NCI-H1092 treated with DMSO at 0.1 percent for 48 hours (cell line): ENCODE data around the gene COL4A2.

Source experiments
- DNase-seq: peaks from one replicate; lab custom pipeline; 2025; lab: John Stamatoyannopoulos, UW

The COL4A2 gene

DNA sequence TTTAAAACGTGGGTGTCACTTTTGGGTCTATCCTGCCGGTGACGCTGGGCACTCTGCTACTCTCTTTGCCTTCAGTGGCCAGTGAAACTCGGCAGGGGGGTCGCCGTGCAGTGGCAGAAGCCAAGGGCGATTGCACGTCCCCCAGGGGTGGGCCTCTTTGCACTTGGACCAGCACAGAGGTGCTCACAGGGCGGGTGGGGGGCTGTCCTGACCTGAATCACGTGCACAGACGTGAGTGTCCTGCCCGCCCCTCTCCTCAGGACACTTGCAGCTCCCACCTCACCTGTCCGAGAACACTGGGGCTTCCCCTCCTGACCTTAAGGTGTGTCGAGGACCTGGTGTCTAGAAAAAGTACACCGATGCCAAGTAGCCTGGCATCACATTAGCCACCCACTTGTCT lies 16.3 kb upstream of the COL4A2 start:
- DNase-seq, result no peak

DNA sequence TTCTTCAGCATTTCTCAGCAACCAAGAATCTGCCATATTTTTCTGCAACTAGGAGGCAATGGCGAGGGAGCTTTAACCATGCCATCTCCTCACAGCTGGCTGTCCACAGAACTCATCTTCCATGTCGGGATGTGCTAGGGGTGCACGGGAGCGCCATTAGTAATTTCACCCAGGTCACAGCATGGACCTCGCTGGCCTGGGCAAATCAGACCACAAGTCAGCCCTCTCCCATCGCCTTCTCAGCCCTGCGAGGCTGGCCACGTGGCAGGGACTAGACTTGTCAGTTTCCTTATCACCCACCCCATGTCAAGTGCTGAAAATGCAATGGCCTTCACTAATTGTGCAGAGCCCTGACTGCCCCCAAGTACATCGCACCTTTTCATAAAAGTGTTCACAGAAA lies 15.8 kb upstream of the COL4A2 start:
- DNase-seq, result no peak

DNA sequence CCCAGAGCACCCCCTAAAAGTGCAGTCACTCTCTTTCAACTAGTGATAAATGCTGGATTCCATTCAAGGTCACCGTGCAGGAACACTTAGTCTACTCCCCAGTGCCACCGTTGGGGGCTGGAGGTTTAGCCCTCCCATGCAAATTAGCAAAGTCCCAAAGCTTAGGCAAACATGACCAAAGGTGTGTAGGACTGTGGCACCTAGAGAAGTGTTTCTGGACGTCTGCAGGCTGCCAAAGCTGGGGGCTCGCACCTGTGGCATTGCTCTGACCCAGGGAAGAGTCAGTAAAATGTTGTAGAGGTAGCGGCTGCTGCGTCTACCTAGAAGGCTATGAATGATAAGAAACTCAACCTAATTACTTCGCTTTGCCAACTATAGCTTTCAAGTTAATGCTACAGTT lies 14.0 kb upstream of the COL4A2 start:
- no peak for DNase-seq

DNA sequence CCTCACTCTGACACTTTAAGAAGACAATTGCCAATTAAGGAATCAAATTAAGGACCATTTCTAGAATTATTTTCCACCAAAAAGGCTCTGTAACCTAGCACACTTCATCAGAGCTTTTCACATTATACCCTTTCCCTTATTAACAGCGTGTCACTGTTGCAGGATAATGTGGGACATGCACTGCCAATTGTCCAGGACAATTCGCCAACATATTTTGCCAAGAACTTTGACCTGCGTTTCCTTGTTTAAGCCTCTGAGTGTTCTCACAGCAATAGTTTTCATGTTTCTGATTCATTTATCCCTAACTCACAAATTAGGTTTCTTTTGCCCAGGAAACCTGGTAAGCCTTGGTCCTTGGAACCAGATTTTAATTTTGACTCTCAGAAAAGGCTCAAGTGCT lies 13.4 kb upstream of the COL4A2 start:
- DNase-seq, result no peak

DNA sequence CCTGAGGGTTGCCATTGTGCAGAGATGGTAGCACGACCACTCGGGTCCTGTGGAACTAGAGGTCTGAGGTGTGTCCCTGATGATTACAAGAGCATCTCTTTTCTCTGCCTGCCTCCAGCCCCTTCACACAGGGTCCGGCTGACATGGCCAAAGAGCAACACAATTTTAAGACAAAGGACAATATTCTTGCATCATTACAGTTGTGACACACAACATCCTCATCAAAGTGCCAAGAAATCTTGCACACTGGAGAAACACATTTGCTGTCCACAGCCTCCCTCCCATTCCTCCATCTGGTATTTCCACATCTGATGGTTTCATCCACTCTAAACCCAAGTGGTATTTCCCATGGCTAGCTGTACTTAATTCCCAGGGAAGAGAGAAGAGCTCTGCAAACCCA lies 12.9 kb upstream of the COL4A2 start:
- DNase-seq, result no peak

DNA sequence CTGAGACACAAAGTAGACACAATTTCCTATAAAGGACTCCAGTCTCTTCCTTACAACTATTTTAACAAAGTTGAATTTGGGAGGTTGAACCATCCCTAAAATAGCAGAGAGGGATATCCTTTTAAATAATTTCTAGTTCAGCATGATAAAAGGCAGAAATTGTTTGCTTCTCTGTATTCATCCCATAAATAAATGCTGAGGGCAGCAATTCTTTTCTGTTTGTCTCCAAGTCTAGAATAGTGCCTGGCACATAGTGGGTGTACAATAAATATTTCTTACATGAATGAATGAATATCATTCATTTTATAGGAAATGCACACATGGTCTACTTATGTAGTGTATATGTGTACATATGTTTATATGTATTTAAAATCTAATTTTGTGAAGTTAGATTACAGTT lies 12.5 kb upstream of the COL4A2 start:
- no peak for DNase-seq

DNA sequence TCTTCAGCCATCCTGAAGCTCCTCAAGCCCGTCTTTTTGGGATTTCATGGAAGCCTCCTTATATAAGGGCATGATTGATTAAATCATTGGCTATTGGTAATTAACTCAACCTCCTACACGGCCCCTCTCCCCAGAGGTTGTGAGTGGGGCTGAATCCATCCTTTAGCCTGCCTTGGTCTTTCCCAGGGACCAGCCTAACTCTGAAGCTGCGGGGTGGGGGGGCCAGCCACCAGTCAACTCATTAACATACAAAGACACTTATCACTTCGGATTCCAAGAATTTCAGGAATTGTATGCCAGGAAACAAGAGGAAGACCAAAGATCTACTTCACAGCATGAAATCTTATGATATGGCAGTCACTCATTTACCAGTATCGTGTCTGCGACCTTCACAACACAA lies 10.1 kb upstream of the COL4A2 start:
- DNase-seq, result no peak

DNA sequence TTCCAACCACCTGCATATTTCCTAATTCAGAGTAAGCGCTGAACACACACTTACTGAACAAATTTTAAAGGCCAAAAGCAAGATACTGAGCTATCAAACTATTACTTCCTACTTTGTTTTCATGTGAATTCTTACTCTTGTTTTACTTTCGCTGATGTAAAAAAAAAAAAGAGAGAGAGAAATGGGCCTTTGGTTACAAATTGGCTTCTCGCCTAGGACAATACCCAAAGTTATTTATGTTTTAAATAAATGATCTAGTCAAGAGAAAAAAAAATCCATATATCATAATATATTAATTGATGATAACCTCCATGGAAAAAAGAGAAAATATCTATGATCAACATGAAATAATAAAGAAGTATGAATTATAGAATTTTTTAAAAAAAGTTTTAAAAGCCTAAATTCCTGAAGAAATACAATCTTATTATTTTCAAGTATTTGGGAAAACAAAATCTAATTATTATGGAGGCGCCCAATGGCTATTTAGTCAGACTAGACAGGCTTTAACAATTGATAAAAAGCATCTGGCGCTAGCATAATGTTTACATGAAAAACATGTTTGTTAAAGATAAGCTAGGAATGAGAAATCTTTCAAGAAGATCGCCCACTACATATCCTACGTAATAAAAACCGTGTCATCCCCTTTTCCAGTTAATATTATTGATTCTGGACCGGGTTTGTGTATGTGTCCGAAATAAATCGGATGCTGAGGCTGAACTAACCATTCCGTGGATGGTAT lies 9.1 kb upstream of the COL4A2 start:
- no peak for DNase-seq

DNA sequence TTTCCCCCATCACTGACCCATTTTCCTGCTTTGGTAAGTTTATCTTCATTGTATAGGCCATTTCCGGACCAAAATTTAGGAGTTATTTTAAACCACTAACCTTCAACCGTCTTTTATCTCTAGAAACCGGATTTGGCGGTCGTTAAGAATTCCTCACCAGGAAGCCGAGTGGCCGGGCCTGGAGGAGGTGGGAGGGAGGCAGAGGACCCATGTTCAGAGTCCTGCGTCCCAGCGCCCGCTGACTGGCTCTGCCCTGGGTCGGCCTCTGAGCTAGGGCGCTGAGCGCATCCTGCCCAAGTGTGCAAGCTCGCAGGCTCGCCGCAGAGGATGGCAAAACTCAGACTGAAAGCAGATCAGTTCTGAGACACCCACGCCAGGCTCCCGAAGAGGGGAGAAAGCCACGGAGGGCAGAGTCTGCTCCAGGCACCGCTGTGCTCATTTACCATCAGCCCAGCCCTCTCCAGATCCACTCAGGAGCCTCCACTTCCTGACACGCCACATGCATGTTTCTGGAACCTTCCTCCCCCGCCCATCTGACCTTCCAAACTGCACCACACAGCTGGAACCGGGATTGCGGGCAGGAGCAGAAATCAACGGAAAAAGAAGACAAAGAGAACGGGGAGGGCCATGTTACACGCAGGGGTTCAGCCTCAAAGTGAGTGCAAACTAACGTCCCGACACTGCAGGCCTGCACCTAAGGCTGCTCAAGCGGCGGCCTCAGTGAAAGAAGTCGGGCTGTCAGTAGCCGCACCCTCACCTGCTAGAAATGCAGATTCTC lies 8.4 kb upstream of the COL4A2 start:
- DNase-seq, result no peak

DNA sequence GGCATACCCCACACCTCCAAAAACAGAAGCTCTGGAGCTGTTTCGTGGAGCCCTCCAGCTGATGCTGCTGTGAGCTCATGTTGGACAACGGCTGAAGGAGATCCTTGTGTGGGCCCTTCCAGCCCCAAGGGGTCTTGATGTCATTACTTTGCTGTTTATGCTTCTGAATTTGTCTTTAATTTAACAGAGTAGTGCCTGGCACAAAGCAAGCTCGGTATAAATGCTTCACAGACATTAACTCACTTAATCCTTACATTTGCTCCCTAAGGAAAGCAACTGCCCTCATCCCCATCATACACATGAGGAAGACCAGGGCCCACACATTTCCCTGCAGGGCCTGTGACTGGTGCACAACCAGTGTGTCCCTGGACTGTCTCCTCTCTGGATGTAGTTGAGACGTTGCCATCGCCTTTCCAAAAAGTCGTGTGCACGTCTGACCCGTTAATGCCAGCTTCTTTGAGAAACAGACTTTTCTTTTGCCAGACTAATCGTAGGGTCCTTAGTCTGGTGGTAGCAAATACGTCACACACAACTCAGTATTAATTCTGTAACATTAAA lies 7.7 kb upstream of the COL4A2 start:
- no peak for DNase-seq

DNA sequence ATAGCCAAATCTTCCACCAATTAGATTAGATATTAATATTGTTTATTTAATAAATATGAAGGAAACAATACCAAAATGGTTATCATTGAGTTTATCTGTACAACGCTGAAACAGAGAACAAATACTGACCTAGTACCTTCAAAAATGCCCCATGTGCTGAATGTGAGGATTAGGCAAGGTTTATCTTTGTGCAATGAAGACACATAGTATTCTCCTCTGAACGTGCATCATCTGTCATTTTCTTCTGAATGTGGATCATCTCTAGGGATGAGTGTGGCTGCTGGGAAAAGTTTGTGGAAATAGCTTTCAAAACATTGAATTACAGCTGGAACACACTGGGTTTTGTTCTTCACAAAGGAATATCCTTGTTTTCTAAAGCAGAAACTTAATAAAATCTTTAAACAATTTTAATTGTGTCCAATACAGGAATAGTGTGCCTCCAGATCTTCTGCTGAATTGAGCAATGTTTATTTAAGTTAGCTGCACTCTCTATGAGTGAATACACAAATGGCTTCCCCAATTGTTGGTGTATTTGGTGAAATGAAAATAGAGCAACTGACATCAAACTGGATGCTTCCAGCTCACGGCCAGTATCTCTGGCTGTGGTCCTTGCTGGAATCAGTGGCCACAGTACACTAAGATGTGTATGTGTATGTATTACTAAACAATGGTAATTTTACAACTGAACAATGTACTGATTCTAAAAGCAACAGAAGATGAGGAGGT lies 6.8 kb upstream of the COL4A2 start:
- DNase-seq, result no peak

DNA sequence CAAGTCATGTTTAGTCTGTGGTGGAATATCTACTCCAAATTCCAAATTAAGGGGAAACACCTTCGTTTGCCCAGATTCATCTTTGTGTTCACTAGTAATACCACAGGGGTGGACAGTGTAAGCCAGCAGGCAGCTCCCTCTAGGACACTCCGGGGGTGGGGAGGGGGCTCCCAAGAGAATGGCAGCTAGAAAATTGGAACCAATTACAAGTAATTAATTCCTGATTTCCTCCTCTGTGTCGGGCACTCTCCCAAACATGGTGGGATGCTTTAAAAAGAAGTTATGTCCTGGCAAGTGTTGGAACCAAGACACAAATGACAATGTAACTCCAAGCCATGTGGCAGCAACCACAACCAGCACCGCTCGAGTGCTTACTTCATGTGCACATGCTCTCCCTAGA lies 6.0 kb upstream of the COL4A2 start:
- no peak for DNase-seq

DNA sequence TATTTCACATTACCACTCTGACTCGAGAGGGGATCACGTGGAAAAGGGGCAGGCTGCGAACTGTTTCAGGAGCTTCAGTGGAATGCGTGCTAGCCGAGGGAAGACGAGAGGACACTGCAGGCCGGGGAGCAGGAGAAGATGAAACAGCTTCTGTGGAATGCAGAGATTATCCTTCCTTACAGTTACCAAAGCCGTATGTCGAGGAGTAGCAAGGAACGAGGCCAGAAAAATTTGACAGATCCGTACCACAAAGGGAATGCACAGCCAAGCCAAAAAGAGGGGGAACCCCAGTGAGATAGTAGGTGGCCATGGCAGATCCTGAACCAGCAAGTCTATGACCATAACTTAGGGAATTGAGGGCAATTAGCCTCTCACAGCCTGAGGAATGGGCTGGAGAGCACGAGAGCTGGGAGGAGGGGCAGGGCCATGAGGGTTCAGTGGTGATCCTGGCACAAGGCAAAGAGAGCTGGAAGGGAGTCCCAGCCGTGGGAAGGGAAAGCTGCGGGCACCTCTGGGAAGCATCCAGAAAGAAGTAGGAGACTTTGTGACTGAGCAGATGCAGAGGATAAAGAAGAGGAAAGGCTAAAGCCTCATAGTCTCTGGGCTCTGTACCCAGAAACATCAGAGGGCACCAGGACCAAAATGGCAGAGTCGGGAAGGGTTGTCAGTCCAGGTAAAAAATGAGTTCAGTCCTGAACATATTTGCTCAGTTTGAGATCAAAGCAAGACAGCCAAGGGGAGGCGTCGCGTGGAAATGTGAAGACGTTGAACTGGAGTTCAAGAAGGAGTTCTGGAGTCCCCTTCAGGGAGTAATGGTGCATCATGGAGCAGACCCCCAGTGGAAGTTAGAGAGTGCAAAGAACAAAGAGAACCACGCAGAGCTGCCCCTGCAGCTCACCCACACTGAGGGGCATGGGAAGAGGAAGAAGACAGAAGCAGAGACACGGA lies 5.2 kb upstream of the COL4A2 start:
- no peak for DNase-seq

DNA sequence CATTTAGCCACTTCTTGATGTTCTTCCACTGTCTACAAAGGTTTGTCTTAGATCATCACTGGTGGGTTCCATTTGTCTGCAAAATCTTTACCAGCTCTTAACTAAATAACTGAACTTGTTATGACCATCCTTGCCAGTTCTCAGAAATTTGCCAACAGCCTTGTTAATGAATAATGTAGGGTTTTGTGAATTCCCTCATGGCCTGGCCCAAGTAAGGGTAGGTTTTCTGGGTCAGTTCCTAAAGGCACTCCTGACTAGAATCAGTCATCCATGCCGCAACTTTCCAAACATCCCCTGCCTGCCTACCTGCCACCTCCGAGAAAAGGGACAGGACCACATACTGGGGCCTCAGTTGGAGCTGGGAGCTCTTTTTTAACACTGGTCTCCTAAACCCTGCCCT lies 4.1 kb upstream of the COL4A2 start:
- DNase-seq, result no peak

DNA sequence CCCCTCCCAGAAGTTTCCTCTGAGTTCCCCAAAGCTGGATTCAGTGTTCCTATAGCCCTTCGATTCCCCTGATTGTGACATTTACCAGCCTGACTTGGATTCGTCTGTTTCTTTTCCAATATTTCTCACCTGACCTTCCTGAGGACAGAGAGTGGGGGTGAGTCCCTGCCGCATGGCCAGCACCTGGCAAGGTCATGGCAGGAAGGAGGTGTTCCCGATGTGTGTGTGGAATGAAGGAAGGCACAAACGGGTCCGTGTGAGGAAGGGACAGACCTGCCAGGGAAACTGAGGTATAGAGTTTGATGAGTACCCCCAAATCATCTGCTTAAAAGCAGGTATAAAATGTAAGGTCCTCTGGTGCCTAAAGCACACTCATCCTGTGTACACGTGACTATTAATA lies 3.4 kb upstream of the COL4A2 start:
- no peak for DNase-seq

DNA sequence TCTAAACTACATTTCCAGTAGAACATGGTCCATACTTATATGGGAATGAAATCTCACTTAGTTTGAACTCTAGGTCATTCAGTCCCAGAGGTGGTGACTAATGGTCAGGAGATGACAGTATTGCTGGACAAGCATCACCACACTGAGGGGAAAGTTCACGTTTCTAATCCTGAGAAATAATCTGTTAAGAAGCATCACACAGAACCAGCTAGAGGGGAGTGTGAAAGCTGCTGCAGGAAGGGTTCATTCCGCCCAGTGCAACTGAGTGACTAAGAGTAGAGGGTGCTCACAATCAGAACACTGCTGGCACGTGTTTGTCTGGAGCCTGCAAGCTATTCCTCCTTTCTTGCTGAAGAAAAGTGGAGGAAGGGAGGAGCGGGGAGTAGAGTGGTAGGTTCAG lies 2.8 kb upstream of the COL4A2 start:
- DNase-seq, result no peak

DNA sequence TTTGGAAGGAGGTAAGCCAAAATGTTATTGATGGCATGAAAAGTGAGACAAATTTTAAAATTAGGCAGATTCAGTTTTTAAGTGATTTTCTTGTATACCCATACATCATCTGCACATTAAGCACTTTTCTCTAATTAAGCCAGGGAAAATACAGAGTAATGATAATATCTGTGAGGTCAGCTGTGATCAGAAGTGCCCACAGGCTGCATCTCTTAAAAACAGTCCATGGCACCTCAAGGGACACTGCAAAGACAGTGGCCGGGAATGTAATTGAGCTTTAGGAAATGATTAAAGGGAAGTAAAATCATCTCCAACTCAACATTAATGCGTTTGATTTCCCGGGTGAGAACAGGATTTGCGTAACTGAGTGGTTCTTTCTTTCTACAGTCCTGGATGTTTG lies 2.1 kb upstream of the COL4A2 start:
- DNase-seq, result no peak

DNA sequence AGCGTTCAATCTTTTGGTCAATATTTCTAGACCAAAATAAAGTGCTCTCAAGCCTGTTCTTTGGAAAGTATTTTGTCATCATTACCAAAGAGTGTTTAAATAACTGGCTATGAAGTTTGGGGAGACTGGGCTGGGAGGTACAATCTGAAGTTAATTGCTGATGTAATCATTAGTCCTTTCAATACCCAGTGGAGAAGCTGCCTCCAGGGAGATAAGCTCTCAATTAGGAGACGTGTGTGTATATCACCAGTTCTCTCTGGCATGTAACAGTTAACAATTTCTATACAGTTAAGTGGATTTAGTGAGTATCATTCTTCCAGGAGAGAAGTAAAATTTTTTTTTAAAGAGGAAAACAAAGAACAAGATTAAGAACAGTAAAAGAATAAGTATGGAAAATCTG lies 1.5 kb upstream of the COL4A2 start:
- DNase-seq, result no peak

DNA sequence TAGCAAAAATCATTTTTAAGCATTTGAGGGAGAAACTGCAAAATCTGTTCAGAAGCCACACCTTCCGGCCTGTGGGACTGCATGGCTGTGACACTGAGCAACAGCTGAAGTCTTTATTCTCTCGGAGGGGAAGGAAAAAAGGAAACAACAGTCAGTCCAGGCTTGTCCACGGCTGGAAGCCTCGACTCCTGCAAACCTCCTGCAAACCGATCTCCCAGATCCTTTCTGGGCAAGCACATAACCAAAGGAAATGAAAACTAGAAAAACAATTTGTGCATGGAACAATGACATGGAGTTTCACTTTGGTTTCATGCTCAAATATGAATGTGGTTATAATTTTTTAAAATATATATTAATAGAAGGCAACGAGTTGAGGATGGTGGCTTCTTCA lies 1.1 kb upstream of the COL4A2 start:
- no peak for DNase-seq

DNA sequence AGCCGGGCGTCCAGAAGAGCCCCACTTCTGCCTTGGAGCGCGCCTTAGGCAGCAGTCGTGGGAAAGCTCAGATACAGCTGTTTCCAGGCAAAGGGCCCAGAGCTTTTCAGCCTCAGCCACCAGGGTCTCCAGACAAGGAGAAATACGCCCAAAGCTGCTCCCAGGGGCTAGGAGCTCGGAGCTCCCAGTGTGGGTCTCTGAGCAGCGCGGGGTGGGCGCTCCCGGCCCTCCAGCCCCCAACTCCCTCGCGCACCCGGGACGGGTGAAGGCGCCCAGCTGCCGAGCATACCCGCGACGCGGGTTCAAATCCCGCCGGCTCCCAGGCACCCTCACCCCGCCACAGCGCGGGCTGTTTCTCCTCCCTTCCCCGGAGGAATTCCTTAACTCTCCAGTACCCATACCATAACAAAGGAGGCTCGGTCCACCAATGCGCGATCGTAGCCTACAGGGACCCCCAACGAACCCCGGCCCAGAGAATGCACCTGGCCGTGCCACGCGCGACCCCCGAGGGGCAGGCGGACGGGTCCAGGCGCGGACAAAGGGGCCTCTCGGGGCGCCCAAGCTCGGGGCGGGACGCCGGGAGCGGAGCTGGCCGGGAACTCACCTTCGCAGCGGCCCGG lies 634 bp upstream of the COL4A2 start:
- DNase-seq, result no peak
